H1 (cell line): ENCODE measurements around the gene LOC128125822.
A peak's percentile ranks its signal among the peaks of the same experiment; 100 is the strongest.

Experiments
- CTCF ChIA-PET: fragments of 300-600 bp; sonication (Branson Sonifier 250); formaldehyde crosslinking; loops from one replicate; lab custom pipeline; 2021; ENCODE audit not compliant: partially characterized antibody; lab: Charles Lee
- POLR2A ChIA-PET: fragments of 300-600 bp; sonication (Branson Sonifier 250); formaldehyde crosslinking; loops from one replicate; lab custom pipeline; 2021; ENCODE audit warnings: inconsistent platforms; ENCODE audit not compliant: partially characterized antibody; lab: Charles Lee
- DNase-seq, 2 experiments: peaks; one replicate each; pipeline versions ENCODE4 v3.0.0 to v3.0.0-alpha.2; 2010 to 2022; ENCODE audit warnings: low spot score in 2 of 2, low read depth in 1 of 2, mixed read lengths in 1 of 2
- FAIRE-seq: peaks from 2 replicates; lab custom pipeline; 2011; peaks lifted over from hg19 to GRCh38; lab: Jason Lieb, UNC
- H2AFZ ChIP-seq: 2 replicates; pipeline ENCODE4 v1.8.1; 2012; ENCODE audit warnings: low read length, inconsistent platforms
- H2AK5ac ChIP-seq: 2 replicates; pipeline ENCODE4 v1.6.1; 2013; ENCODE audit warnings: low read depth, low read length
- H2BK120ac ChIP-seq: replicated peaks from 2 replicates; pipeline ENCODE3; 2013; ENCODE audit warnings: low read depth, low read length, inconsistent platforms
- H2BK12ac ChIP-seq: 2 replicates; pipeline ENCODE4 v1.6.1; 2013; ENCODE audit warnings: low read depth, low read length
- H2BK15ac ChIP-seq: 2 replicates; pipeline ENCODE4 v1.6.1; 2013; ENCODE audit warnings: low read length
- H2BK20ac ChIP-seq: 2 replicates; pipeline ENCODE4 v1.6.1; 2013; ENCODE audit warnings: low read length
- H2BK5ac ChIP-seq: 2 replicates; pipeline ENCODE4 v1.6.1; 2013; ENCODE audit warnings: low read depth, low read length
- H3K14ac ChIP-seq: 2 replicates; pipeline ENCODE4 v1.6.1; 2013; ENCODE audit warnings: inconsistent platforms; ENCODE audit not compliant: insufficient read length
- H3K18ac ChIP-seq: 2 replicates; pipeline ENCODE4 v1.6.1; 2013; ENCODE audit warnings: low read length; ENCODE audit errors: extremely low read depth
- H3K23ac ChIP-seq: 2 replicates; pipeline ENCODE4 v1.6.1; 2013; ENCODE audit warnings: inconsistent platforms; ENCODE audit not compliant: insufficient read length
- H3K23me2 ChIP-seq: 2 replicates; pipeline ENCODE4 v1.6.1; 2013; ENCODE audit warnings: low read depth, low read length
- H3K27ac ChIP-seq: 2 replicates; pipeline ENCODE4 v1.6.1; 2011; ENCODE audit warnings: low read depth, low read length, inconsistent platforms
- H3K27me3 ChIP-seq, 4 experiments: replicated peaks in 1 of 4; 1 replicate in 1 of 4; 2 replicates in 3 of 4; pipeline versions ENCODE4 v1.6.1 to v1.8.1; 2011 to 2013; ENCODE audit warnings: low read length in 3 of 4, mild to moderate bottlenecking in 3 of 4, inconsistent platforms in 2 of 4, mixed read lengths in 2 of 4, moderate library complexity in 1 of 4; ENCODE audit not compliant: control insufficient read depth in 3 of 4, insufficient read depth in 3 of 4; ENCODE audit errors: extremely low read depth in 1 of 4
- H3K36me3 ChIP-seq, 4 experiments: 2 replicates each; pipeline versions ENCODE4 v1.6.1 to v1.8.1; 2011 to 2013; ENCODE audit warnings: mild to moderate bottlenecking in 4 of 4, low read length in 3 of 4, moderate library complexity in 2 of 4, control low read depth in 1 of 4, inconsistent platforms in 1 of 4; ENCODE audit not compliant: insufficient read depth in 4 of 4, control insufficient read depth in 2 of 4
- H3K4ac ChIP-seq: replicated peaks from 2 replicates; pipeline ENCODE3; 2013; ENCODE audit warnings: low read length, low read depth, mixed read lengths, inconsistent platforms; ENCODE audit not compliant: insufficient read length
- H3K4me1 ChIP-seq, 4 experiments: replicated peaks in 1 of 4; 1 replicate in 1 of 4; 2 replicates in 3 of 4; pipeline versions ENCODE4 v1.6.1 to v1.8.1; 2011 to 2013; ENCODE audit warnings: low read length in 3 of 4, inconsistent platforms in 2 of 4, mixed read lengths in 1 of 4; ENCODE audit not compliant: insufficient read depth in 4 of 4, control insufficient read depth in 3 of 4
- H3K4me2 ChIP-seq, 2 experiments: 2 replicates each; pipeline versions ENCODE4 v1.6.1 to v1.8.1; 2011 to 2013; ENCODE audit warnings: low read depth in 2 of 2, low read length in 2 of 2, control low read depth in 1 of 2, inconsistent platforms in 1 of 2, mild to moderate bottlenecking in 1 of 2; ENCODE audit not compliant: insufficient read depth in 1 of 2
- H3K4me3 ChIP-seq, 4 experiments: fragments of 200-600, 300-600 bp in 1 of 4; sonication (generic), shearing (Covaris generic), sonication (Bioruptor Twin) in 1 of 4; 2 replicates each; pipeline versions ENCODE4 v1.5.1 to v1.8.1; 2011 to 2016; ENCODE audit warnings: low read length in 4 of 4, low read depth in 3 of 4, control low read depth in 2 of 4, inconsistent platforms in 2 of 4, mild to moderate bottlenecking in 2 of 4, mixed read lengths in 1 of 4, moderate library complexity in 1 of 4; ENCODE audit not compliant: insufficient read depth in 2 of 4; ENCODE audit errors: extremely low read depth in 1 of 4
- H3K56ac ChIP-seq: replicated peaks from 2 replicates; pipeline ENCODE3; 2013; ENCODE audit warnings: low read depth, mild to moderate bottlenecking, mixed read lengths, low read length, inconsistent platforms; ENCODE audit not compliant: insufficient read length
- H3K79me1 ChIP-seq: 2 replicates; pipeline ENCODE4 v1.6.1; 2013; ENCODE audit warnings: low read depth, low read length, control low read depth
- H3K79me2 ChIP-seq, 2 experiments: 2 replicates each; pipeline versions ENCODE4 v1.6.1 to v1.8.1; 2012 to 2013; ENCODE audit warnings: low read length in 2 of 2, mild to moderate bottlenecking in 2 of 2, inconsistent platforms in 1 of 2; ENCODE audit not compliant: insufficient read depth in 2 of 2, control insufficient read depth in 1 of 2
- H3K9ac ChIP-seq, 4 experiments: replicated peaks in 1 of 4; 1 replicate in 1 of 4; 2 replicates in 3 of 4; pipeline versions ENCODE4 v1.6.1 to v1.8.1; 2011 to 2013; ENCODE audit warnings: low read depth in 3 of 4, low read length in 3 of 4, control low read depth in 2 of 4, mild to moderate bottlenecking in 2 of 4, moderate library complexity in 2 of 4, inconsistent platforms in 1 of 4; ENCODE audit errors: extremely low read depth in 1 of 4
- H3K9me3 ChIP-seq, 2 experiments: 2 replicates each; pipeline versions ENCODE4 v1.6.1 to v1.8.1; 2012 to 2013; ENCODE audit warnings: mild to moderate bottlenecking in 2 of 2, moderate library complexity in 2 of 2, control low read depth in 1 of 2, inconsistent platforms in 1 of 2, low read depth in 1 of 2, low read length in 1 of 2, mixed read lengths in 1 of 2; ENCODE audit not compliant: insufficient read depth in 2 of 2
- H4K20me1 ChIP-seq, 2 experiments: replicated peaks in 1 of 2; 2 replicates each; pipeline versions ENCODE3 to v1.8.1; 2011 to 2013; ENCODE audit warnings: inconsistent platforms in 2 of 2, low read length in 2 of 2, mild to moderate bottlenecking in 1 of 2; ENCODE audit not compliant: insufficient read depth in 2 of 2, control insufficient read depth in 1 of 2
- H4K5ac ChIP-seq: 2 replicates; pipeline ENCODE4 v1.6.1; 2013; ENCODE audit warnings: low read length, low read depth, mixed read lengths, inconsistent platforms; ENCODE audit not compliant: insufficient read length
- H4K8ac ChIP-seq: 2 replicates; pipeline ENCODE4 v1.8.0; 2013; ENCODE audit warnings: mild to moderate bottlenecking, moderate library complexity, low read length, inconsistent platforms; ENCODE audit not compliant: insufficient read depth; ENCODE audit errors: extremely low read depth
- H4K91ac ChIP-seq: replicated peaks from 2 replicates; pipeline ENCODE3; 2013; ENCODE audit warnings: low read length, mixed read lengths, inconsistent platforms; ENCODE audit not compliant: insufficient read length
- CBX5 ChIP-seq: fragments of 300-800, 300-1000 bp; sonication (generic); IDR thresholded peaks from 2 replicates; pipeline ENCODE4 v1.7.1; 2016; ENCODE audit warnings: antibody characterized with exemption, low read length, low read depth
- CHD1 ChIP-seq: IDR thresholded peaks from 2 replicates; pipeline ENCODE4 v1.6.1; 2012; ENCODE audit warnings: low read depth, low read length, improper control_type of control experiment
- CTBP2 ChIP-seq: IDR thresholded peaks from 2 replicates; pipeline ENCODE4 v1.7.0; 2011; ENCODE audit warnings: borderline replicate concordance, mild to moderate bottlenecking, moderate library complexity, mixed read lengths, low read length; ENCODE audit not compliant: insufficient read depth, insufficient read length
- JUND ChIP-seq: IDR thresholded peaks from 2 replicates; pipeline ENCODE4 v1.6.1; 2011; ENCODE audit warnings: mild to moderate bottlenecking, improper control_type of control experiment, low read length
- PHF8 ChIP-seq: fragments of 200-600 bp; sonication (generic); conservative IDR thresholded peaks from 2 replicates; pipeline ENCODE4 v1.7.1; 2012; ENCODE audit warnings: low read depth, mild to moderate bottlenecking, inconsistent platforms, low read length, moderate library complexity
- POLR2A ChIP-seq, 2 experiments: IDR thresholded peaks; 1 replicate in 1 of 2; 2 replicates in 1 of 2; pipeline ENCODE4 v1.6.1; 2011; ENCODE audit warnings: low read depth in 2 of 2, low read length in 2 of 2, mild to moderate bottlenecking in 2 of 2; ENCODE audit errors: control extremely low read depth in 1 of 2
- RBBP5 ChIP-seq: IDR thresholded peaks from 2 replicates; pipeline ENCODE4 v1.7.1; 2012; ENCODE audit warnings: low read depth, mild to moderate bottlenecking, inconsistent platforms, low read length, moderate library complexity, borderline replicate concordance
- RXRA ChIP-seq: IDR thresholded peaks from 2 replicates; pipeline ENCODE4 v1.6.1; 2011; ENCODE audit warnings: low read depth, mild to moderate bottlenecking, low read length, moderate library complexity; ENCODE audit not compliant: insufficient read depth
- TAF7 ChIP-seq: optimal IDR thresholded peaks from 2 replicates; pipeline ENCODE3; 2011; ENCODE audit warnings: low read depth, mild to moderate bottlenecking, inconsistent platforms, low read length, moderate library complexity, borderline replicate concordance
- WGBS, 2 experiments: shearing (Covaris generic) in 1 of 2; methylation state at CpG; one replicate each; pipeline versions ENCODE4 v1.1.6 to v1.1.7; 2013 to 2015; ENCODE audit warnings: low lambda C conversion rate in 2 of 2, mixed read lengths in 2 of 2, inconsistent platforms in 1 of 2, low coverage in 1 of 2, missing lambda C conversion rate in 1 of 2; ENCODE audit not compliant: insufficient replicate concordance in 2 of 2, insufficient coverage in 1 of 2, insufficient read length in 1 of 2; ENCODE audit errors: extremely low coverage in 1 of 2, missing lambda C conversion rate in 1 of 2; 5-methylcytosine and 5-hydroxymethylcytosine counted together
- TF ChIP-seq, protein P1 (sequence below): IDR thresholded peaks from 2 replicates; pipeline ENCODE4 v1.6.1; 2012; ENCODE audit warnings: low read length, inconsistent platforms

The LOC128125822 gene

DNA sequence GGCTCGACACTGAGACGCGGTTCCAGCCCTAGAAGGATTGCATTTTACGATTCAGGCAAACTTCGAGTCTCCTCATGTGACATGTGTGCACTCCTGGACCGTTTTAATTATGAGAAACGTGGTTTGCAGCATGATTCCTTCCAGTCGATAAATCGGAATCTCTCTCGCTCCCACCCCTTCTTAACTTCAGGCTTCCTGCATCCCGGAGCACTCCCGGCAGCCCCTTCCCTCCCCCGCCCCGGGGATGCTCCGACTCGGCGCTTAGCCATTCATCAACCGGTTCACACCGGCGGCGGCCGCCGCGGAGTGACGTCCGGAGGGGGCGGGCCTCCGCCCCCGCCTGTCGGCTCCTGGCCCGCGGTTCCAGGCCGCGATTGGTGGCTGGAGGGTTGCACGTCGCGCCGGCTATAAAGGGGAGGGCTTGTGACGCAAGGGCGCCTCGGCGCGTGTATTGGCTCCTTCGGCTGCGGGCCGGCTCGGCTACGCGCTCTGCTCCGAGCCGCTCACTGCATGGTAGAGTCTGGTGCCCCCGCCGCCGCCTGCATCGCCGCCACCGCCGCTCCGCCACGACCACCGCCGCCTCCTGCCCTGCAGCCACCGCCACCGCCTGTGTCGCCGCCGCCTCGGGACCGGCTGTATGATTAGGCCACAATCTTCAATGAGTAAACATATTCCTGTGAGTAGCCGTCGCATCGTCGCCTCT is at the start of gene LOC128125822, which contains the start of gene PTP4A1:
LOC128125822 (plus strand) TSS at position 437 of the 703 bp plus-strand sequence.
PTP4A1 (plus strand) TSS at position 437 of the 703 bp plus-strand sequence. CDS start 4,401 bp downstream, outside the sequence.
- ChIA-PET POLR2A (interaction anchor here (1.6 kb wide), 1 partner anchor 64 kb away, joined by 5 read pairs; the partner anchor contains the start of gene PHF3), CTCF (no interaction called here)
- H4K91ac ChIP-seq, result peak within 1 kb of the TSS; percentile 83
- peak within 1 kb of the TSS; percentile 98 for H2BK5ac ChIP-seq
- peak within 1 kb of the TSS; percentile 97 for H2AFZ ChIP-seq
- H3K27me3 ChIP-seq, result 0 out of 7 replicates have a peak, but pooled peaks cover 0 to 2% (median under 1%) of the 10 kb centered on the region in 4 experiments
- peaks cover 0 to 5% of the 10 kb centered on the region in 2 experiments for H4K20me1 ChIP-seq
- no peak within 1 kb of the TSS for H2BK120ac ChIP-seq
- peak within 1 kb of the TSS; percentile 98 for H3K27ac ChIP-seq
- H4K8ac ChIP-seq, result peak within 1 kb of the TSS; percentile 99
- peaks cover 19 to 45% of the 10 kb centered on the region in 2 experiments for H3K79me2 ChIP-seq
- H2BK15ac ChIP-seq, result no peak within 1 kb of the TSS
- FAIRE-seq, result no peak
- H3K36me3 ChIP-seq, result peaks cover 7 to 11% (median 11%) of the 10 kb centered on the region in 4 experiments; a peak in 7 of 8 replicates
- H3K4me2 ChIP-seq, result peak within 1 kb of the TSS; percentile 94 to 99
- H3K23ac ChIP-seq, result no peak within 1 kb of the TSS
- peak within 1 kb of the TSS; percentile 95 to 100 (median 98) for H3K9ac ChIP-seq
- peak within 1 kb of the TSS; percentile 84 for H3K56ac ChIP-seq
- no peak within 1 kb of the TSS for H3K14ac ChIP-seq
- peak within 1 kb of the TSS; percentile 95 for H4K5ac ChIP-seq
- peak within 1 kb of the TSS; percentile 96; the same call in 1 of the 2 replicates for H3K18ac ChIP-seq
- no peaks in the 10 kb centered on the region for H3K79me1 ChIP-seq
- peaks cover 6% of the 10 kb centered on the region for H3K23me2 ChIP-seq
- WGBS, 2 experiments, result 1% methylated on average over 56 of the region's 73 CpGs; no CpG with 5 or more reads in 1 of the 2 experiments
- H3K4ac ChIP-seq, result peak within 1 kb of the TSS; percentile 88
- peak; percentile 92 to 95 for DNase-seq
- no peaks in the 10 kb centered on the region for H3K9me3 ChIP-seq
- peak within 1 kb of the TSS; percentile 98; the same call in 1 of the 2 replicates for H2BK12ac ChIP-seq
- peaks cover 0 to 3% (median 0%) of the 10 kb centered on the region in 4 experiments; a peak in 1 of 7 replicates for H3K4me1 ChIP-seq
- peak within 1 kb of the TSS; percentile 43; the same call in 1 of the 2 replicates for H2AK5ac ChIP-seq
- peak within 1 kb of the TSS; percentile 81 to 85 (median 82) for H3K4me3 ChIP-seq
- H2BK20ac ChIP-seq, result no peak within 1 kb of the TSS
- peak; percentile 77 for TF ChIP-seq PHF8
- TF ChIP-seq, protein P1, sequence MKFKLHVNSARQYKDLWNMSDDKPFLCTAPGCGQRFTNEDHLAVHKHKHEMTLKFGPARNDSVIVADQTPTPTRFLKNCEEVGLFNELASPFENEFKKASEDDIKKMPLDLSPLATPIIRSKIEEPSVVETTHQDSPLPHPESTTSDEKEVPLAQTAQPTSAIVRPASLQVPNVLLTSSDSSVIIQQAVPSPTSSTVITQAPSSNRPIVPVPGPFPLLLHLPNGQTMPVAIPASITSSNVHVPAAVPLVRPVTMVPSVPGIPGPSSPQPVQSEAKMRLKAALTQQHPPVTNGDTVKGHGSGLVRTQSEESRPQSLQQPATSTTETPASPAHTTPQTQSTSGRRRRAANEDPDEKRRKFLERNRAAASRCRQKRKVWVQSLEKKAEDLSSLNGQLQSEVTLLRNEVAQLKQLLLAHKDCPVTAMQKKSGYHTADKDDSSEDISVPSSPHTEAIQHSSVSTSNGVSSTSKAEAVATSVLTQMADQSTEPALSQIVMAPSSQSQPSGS, result no peak
- TF ChIP-seq CTBP2, result no peak
- TF ChIP-seq TAF7, result peak; percentile 77
- no peak; the same call in 1 of the 2 replicates for TF ChIP-seq JUND
- no peak for TF ChIP-seq CHD1
- TF ChIP-seq RXRA, result no peak
- TF ChIP-seq POLR2A (IDR thresholded peaks at IDR 0.05; ENCODE audit: control extremely low read depth in 1 of 2, low read depth in 2 of 2, low read length in 2 of 2), result peak; percentile 81 to 89
- TF ChIP-seq CBX5, result no peak
- peak; percentile 88 for TF ChIP-seq RBBP5
